Fibroblast of mammary gland (primary cell): ENCODE measurements around the gene NCOA3.

Experiments used
- DNase-seq: peaks from one replicate; pipeline ENCODE4 v3.0.0-alpha.2; 2010; ENCODE audit warnings: low read depth
- H3K4me3 ChIP-seq: 2 replicates; pipeline ENCODE4 v1.5.1; 2011; ENCODE audit warnings: low read depth, mild to moderate bottlenecking, low read length, moderate library complexity; ENCODE audit not compliant: control insufficient read depth
- CTCF ChIP-seq: conservative IDR thresholded peaks from 2 replicates; pipeline ENCODE4 v1.5.1; 2011; ENCODE audit warnings: low read depth, low read length, inconsistent platforms; ENCODE audit not compliant: control insufficient read depth, insufficient read depth

The NCOA3 gene

GRCh38 chr20:47648943-47649342 lies 147.3 kb downstream of the NCOA3 start:
- TF ChIP-seq CTCF = no peak

GRCh38 chr20:47652301-47652700 lies 150.6 kb downstream of the NCOA3 start:
- DNase-seq = no peak
- no peak for TF ChIP-seq CTCF
- H3K4me3 ChIP-seq = no peak overlapping the region

More at GRCh38 chr20:47648943-47649342, 147.3 kb downstream of the NCOA3 start:
- no peak overlapping the region for H3K4me3 ChIP-seq
- no peak for DNase-seq

DNA sequence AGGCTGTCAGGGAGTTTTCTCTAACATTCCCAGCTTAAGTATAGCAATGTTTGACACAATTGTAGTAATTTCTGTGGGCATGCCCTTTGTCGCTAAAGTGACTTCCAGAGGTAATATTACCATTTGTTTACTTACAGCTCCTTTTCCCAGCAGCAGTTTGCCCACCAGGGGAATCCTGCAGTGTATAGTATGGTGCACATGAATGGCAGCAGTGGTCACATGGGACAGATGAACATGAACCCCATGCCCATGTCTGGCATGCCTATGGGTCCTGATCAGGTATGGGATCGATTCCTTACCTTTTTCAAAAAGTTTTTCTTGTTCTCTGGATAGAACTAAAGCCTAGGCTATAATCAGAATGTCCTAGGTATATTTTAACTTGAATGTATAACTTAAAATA lies 151.1 kb downstream of the NCOA3 start:
- TF ChIP-seq CTCF = no peak
- no peak overlapping the region for H3K4me3 ChIP-seq

GRCh38 chr20:47653869-47654268 lies 152.2 kb downstream of the NCOA3 start:
- DNase-seq = no peak
- no peak for TF ChIP-seq CTCF
- no peak overlapping the region for H3K4me3 ChIP-seq

More for the DNA sequence above, 151.1 kb downstream of the NCOA3 start:
- DNase-seq = no peak

DNA sequence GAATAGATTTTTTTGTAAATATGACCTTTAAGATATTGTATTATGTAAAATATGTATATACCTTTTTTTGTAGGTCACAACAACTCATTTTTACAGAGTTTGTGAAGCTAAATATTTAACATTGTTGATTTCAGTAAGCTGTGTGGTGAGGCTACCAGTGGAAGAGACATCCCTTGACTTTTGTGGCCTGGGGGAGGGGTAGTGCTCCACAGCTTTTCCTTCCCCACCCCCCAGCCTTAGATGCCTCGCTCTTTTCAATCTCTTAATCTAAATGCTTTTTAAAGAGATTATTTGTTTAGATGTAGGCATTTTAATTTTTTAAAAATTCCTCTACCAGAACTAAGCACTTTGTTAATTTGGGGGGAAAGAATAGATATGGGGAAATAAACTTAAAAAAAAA lies 152.7 kb downstream of the NCOA3 start:
- DNase-seq = no peak
- TF ChIP-seq CTCF = no peak
- no peak overlapping the region for H3K4me3 ChIP-seq

- TF ChIP-seq CTCF = no peak
- no peak for DNase-seq
- H3K4me3 ChIP-seq = no peak overlapping the region
Observed at GRCh38 chr20:47655635-47656034, 153.9 kb downstream of the NCOA3 start.

GRCh38 chr20:47656318-47656717 lies 154.6 kb downstream of the NCOA3 start:
- TF ChIP-seq CTCF = no peak
- no peak overlapping the region for H3K4me3 ChIP-seq
- no peak for DNase-seq
